Thyroid gland (tissue), 4 donors: ENCODE measurements around the gene VPS45. TPM values are rescaled to one million over a fixed set of nuclear protein-coding genes. Genes with fewer than 3 reads are reported as not detected.
"Not testable (repeated sequence)": the region's sequence is repeated elsewhere in the genome, so short reads cannot be mapped to it uniquely, and the experiment has no call there.

ENCODE experiments used
- DNase-seq, 2 donors: peaks; one replicate each; pipeline ENCODE4 v3.0.0-alpha.2; 2019
- H3K27ac ChIP-seq, 3 donors: fragments of 200-600 bp; sonication (generic); 1 replicate in 2 of 3; 2 replicates in 1 of 3; pipeline ENCODE4 v1.5.1; 2016 to 2019; ENCODE audit warnings: mild to moderate bottlenecking in 1 of 3, moderate library complexity in 1 of 3
- H3K27me3 ChIP-seq: fragments of 200-600 bp; sonication (generic); one replicate; pipeline ENCODE4 v1.5.1; 2019
- H3K36me3 ChIP-seq, 2 donors: fragments of 200-600 bp; sonication (generic); one replicate each; pipeline ENCODE4 v1.5.1; 2016 to 2019
- H3K4me1 ChIP-seq, 2 donors: fragments of 200-600 bp; sonication (generic); one replicate each; pipeline ENCODE4 v1.5.1; 2017 to 2019
- H3K4me3 ChIP-seq, 3 donors: fragments of 200-600 bp; sonication (generic); replicated peaks in 1 of 3; 1 replicate in 2 of 3; 2 replicates in 1 of 3; pipeline ENCODE4 v1.5.1; 2016; ENCODE audit warnings: mild to moderate bottlenecking in 1 of 3
- H3K9me3 ChIP-seq: fragments of 200-600 bp; sonication (generic); one replicate; pipeline ENCODE4 v1.5.1; 2017
- POLR2A ChIP-seq, 2 donors: fragments of 450-650 bp; IDR thresholded peaks; one replicate each; pipeline ENCODE4 v1.6.1; 2017; ENCODE audit warnings: antibody characterized with exemption in 2 of 2, mild to moderate bottlenecking in 2 of 2, moderate library complexity in 1 of 2
- WGBS, 2 donors: methylation state at CpG; one replicate each; pipeline ENCODE4 v1.1.5; 2017; 5-methylcytosine and 5-hydroxymethylcytosine counted together
- intact Hi-C: fragments of 100-400 bp; cut with DNase I; formaldehyde crosslinking; loops from one replicate; pipeline ENCODE4 v1.15.1; 2023
- total RNA-seq, 4 donors: library from RNA; depleted of rRNA; stranded (reverse); fragments of >200 nt; gene quantifications; one replicate each; pipeline ENCODE4 v1.2.3, GENCODE V29; 2016
- TF ChIP-seq, protein P1 (sequence below), 6 experiments: fragments of 200-600 bp in 3 of 6; fragments of 450-650 bp in 3 of 6; sonication (generic) in 3 of 6; IDR thresholded peaks; one replicate each; pipeline ENCODE4 v1.5.1; 2016 to 2019; ENCODE audit warnings: antibody characterized with exemption in 6 of 6, mild to moderate bottlenecking in 2 of 6, inconsistent platforms in 1 of 6, moderate library complexity in 1 of 6

The VPS45 gene
- total RNA-seq, 4 donors from 2014 or later: 50.3 to 64.3 (median 57.1) TPM

DNA sequence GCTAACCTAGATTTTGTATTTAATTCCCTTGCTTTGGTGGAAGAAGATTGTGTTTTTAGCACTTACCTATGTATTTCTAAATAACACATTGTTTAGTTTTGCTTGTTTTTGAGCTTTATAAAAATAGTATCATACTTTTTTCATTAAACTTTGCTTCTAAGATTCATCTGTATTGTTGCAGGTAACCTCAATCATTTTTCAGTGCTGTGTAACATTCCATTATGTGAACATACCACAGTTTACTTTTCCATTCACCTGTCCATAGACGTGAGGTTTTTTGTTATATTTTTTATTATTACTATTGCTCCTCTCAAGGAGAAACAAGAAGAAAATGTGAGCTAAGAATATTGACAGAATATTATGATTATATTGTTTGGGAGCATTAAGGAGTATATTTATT lies 67.0 kb downstream of the VPS45 start:
- no peak for DNase-seq
- Histone ChIP-seq H3K27ac (no peak overlapping the region), H3K4me1 (no peaks in the 10 kb centered on the region), H3K27me3 (no peaks in the 10 kb centered on the region), H3K4me3 (no peak overlapping the region), H3K36me3 (no peaks in the 10 kb centered on the region), H3K9me3 (no peaks in the 10 kb centered on the region)
- intact Hi-C loops: no loop called here
- no peak for TF ChIP-seq POLR2A (IDR thresholded peaks at IDR 0.05)
- TF ChIP-seq, protein P1, sequence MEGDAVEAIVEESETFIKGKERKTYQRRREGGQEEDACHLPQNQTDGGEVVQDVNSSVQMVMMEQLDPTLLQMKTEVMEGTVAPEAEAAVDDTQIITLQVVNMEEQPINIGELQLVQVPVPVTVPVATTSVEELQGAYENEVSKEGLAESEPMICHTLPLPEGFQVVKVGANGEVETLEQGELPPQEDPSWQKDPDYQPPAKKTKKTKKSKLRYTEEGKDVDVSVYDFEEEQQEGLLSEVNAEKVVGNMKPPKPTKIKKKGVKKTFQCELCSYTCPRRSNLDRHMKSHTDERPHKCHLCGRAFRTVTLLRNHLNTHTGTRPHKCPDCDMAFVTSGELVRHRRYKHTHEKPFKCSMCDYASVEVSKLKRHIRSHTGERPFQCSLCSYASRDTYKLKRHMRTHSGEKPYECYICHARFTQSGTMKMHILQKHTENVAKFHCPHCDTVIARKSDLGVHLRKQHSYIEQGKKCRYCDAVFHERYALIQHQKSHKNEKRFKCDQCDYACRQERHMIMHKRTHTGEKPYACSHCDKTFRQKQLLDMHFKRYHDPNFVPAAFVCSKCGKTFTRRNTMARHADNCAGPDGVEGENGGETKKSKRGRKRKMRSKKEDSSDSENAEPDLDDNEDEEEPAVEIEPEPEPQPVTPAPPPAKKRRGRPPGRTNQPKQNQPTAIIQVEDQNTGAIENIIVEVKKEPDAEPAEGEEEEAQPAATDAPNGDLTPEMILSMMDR (IDR thresholded peaks at IDR 0.05): no peak
- WGBS, 2 donors: 95 to 97% methylated on average over 1 of the region's 1 CpG

DNA sequence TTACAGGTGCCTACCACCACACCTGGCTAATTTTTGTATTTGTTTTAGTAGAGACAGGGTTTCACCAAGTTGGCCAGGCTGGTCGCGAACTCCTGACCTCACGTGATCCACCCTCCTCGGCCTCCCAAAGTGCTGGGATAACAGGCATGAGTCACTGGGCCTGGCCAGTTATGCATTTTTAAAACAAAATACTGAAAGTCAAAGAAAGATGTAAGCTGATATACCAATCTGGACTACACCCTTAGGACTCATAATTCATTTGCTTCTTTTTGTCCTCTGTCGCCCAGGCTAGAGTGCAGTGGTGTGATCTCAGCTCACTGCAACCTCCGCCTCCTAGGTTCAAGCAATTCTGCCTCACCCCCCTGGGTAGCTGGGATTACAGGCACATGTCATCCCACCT lies 67.8 kb downstream of the VPS45 start:
- WGBS, 2 donors: 95 to 96% methylated on average over 6 of the region's 6 CpGs
- intact Hi-C loops: not testable (repeated sequence)

DNA sequence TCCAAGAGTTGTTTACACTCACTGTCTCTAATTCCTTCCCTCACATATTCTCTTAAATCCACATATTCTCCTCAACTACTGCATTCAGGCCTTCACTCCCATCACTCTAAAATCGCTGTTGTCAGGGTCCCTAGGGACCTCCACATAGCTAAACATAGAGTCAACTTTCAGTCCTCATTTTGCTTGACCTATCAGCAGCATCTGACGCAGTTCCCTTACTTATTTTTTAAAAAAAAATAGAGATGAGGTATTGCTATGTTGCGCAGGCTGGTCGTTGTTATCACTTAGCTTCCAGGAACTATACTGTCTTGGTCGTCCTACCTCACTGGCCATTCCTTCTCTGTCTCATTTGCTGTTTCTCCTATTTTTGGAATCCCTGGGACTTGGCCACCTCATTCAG lies 70.5 kb downstream of the VPS45 start:
- no peaks in the 10 kb centered on the region for H3K36me3 ChIP-seq
- H3K9me3 ChIP-seq: no peaks in the 10 kb centered on the region
- no peaks in the 10 kb centered on the region for H3K27me3 ChIP-seq
- H3K4me3 ChIP-seq: no peak overlapping the region
- intact Hi-C loops: no loop called here
- WGBS, 2 donors: 76 to 85% methylated on average over 5 of the region's 5 CpGs
- H3K4me1 ChIP-seq: no peaks in the 10 kb centered on the region
- no peak for DNase-seq
- TF ChIP-seq, protein P1 (IDR thresholded peaks at IDR 0.05): no peak
- no peak for TF ChIP-seq POLR2A (IDR thresholded peaks at IDR 0.05)
- no peak overlapping the region for H3K27ac ChIP-seq

More for the DNA sequence above, 67.8 kb downstream of the VPS45 start:
- DNase-seq, H3K9me3 ChIP-seq, H3K27ac ChIP-seq, H3K27me3 ChIP-seq, H3K36me3 ChIP-seq, H3K4me1 ChIP-seq, H3K4me3 ChIP-seq: not testable (repeated sequence)

DNA sequence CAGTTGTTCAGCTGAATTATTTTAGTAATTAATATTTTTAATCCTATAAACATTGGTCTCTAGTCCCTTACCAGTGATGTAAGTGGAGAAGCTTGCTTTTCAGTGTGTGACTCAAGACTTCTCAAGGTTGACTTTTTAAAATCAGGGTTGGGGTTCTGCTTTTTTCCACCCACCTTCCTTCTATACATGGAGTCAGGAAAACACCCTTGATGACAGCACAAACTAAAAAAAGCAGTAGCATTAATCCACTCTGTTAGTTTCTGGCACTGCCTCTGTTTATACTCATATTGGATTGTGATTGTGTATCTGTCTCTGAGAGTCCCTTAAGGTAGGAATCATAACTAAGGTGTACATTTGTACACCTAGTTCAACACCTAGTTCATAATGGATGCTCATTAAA lies 73.9 kb downstream of the VPS45 start:
- H3K27me3 ChIP-seq: no peaks in the 10 kb centered on the region
- H3K27ac ChIP-seq: no peak overlapping the region
- TF ChIP-seq, protein P1 (IDR thresholded peaks at IDR 0.05): no peak
- no peak for TF ChIP-seq POLR2A (IDR thresholded peaks at IDR 0.05)
- H3K36me3 ChIP-seq: no peaks in the 10 kb centered on the region
- H3K4me1 ChIP-seq: no peaks in the 10 kb centered on the region
- intact Hi-C loops: no loop called here
- H3K4me3 ChIP-seq: no peak overlapping the region
- no peaks in the 10 kb centered on the region for H3K9me3 ChIP-seq
- no peak for DNase-seq

DNA sequence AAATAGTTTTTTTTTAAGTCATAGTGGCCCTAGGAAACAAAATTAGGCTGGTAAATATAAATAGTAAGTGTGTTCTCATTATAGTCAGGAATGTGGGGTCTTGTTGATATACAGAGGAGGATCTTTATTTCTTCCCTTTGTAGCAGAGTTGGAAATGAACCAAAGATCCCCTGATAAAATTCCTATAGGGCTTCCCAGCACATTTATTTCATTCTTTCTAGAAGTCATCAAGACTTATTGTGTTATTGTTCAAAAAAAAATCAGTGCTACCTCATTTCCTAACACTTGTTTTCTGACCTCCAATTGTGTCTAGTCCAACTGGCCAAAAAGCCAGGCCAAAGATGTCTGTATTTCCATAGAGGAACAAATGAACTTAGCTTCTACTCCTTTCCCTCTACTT lies 74.5 kb downstream of the VPS45 start:
- no peak overlapping the region for H3K27ac ChIP-seq
- DNase-seq: no peak
- no peaks in the 10 kb centered on the region for H3K27me3 ChIP-seq
- H3K36me3 ChIP-seq: no peaks in the 10 kb centered on the region
- intact Hi-C loops: no loop called here
- no peak for TF ChIP-seq POLR2A (IDR thresholded peaks at IDR 0.05)
- TF ChIP-seq, protein P1 (IDR thresholded peaks at IDR 0.05): no peak
- H3K9me3 ChIP-seq: no peaks in the 10 kb centered on the region
- H3K4me1 ChIP-seq: no peaks in the 10 kb centered on the region
- H3K4me3 ChIP-seq: no peak overlapping the region

DNA sequence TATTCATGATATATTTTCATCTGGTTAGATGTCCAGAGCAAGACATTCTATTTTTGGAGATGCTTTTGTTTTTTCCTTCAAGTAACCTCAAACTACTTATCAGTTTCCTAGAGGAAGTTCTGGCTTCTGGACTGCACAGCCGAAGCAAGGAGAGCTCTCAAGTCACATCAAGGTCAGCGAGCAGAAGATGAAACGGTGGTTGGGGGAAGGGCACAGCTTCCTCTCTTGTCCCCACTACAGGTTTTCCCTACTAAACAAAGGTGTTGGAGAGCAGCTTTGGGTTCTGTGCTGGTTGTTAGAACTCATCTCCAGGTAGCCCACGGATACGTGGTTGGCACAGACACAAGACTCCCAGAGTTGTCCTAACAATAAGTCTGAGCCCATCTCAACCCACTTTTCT lies 77.0 kb downstream of the VPS45 start:
- WGBS, 2 donors: 76 to 77% methylated on average over 5 of the region's 5 CpGs
- Histone ChIP-seq H3K27me3 (no peaks in the 10 kb centered on the region), H3K36me3 (no peaks in the 10 kb centered on the region), H3K9me3 (no peaks in the 10 kb centered on the region), H3K4me3 (no peak overlapping the region), H3K4me1 (peaks cover 0 to 8% of the 10 kb centered on the region in 2 donors), H3K27ac (no peak overlapping the region)
- TF ChIP-seq, protein P1 (IDR thresholded peaks at IDR 0.05): no peak
- TF ChIP-seq POLR2A (IDR thresholded peaks at IDR 0.05): no peak
- intact Hi-C loops: no loop called here
- DNase-seq: no peak

DNA sequence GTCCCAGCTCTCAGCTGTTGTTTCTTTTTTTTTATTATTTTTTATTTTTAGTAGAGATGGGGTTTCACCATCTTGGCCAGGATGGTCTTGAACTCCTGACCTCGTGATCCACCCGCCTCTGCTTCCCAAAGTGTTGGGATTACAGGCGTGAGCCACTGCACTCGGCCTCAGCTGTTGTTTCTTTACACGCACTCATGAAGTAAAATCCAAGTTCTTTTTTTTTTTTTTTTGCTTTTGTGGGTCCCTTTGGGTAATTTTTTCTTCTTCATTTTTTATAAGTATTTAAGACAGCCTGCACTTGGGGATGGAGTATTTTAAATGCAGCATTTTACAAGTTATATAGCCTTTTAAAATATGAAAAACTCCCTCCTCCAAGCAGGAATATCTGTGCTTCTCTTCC lies 78.4 kb downstream of the VPS45 start:
- H3K27me3 ChIP-seq, H3K4me3 ChIP-seq, intact Hi-C loops, H3K9me3 ChIP-seq, H3K27ac ChIP-seq, DNase-seq, H3K36me3 ChIP-seq, H3K4me1 ChIP-seq: not testable (repeated sequence)
- WGBS, 2 donors: 84 to 90% methylated on average over 5 of the region's 5 CpGs
